GM18526 (cell line): ENCODE measurements around the gene HSFY2.
"Not testable (repeated sequence)": the region's sequence is repeated elsewhere in the genome, so short reads cannot be mapped to it uniquely, and the experiment has no call there.

Experiments used
- POLR2A ChIP-seq: IDR thresholded peaks from 3 replicates; pipeline ENCODE4 v1.6.1; 2011; ENCODE audit not compliant: insufficient read length; ENCODE audit errors: extremely low read depth

HSFY2 gene, protein sequence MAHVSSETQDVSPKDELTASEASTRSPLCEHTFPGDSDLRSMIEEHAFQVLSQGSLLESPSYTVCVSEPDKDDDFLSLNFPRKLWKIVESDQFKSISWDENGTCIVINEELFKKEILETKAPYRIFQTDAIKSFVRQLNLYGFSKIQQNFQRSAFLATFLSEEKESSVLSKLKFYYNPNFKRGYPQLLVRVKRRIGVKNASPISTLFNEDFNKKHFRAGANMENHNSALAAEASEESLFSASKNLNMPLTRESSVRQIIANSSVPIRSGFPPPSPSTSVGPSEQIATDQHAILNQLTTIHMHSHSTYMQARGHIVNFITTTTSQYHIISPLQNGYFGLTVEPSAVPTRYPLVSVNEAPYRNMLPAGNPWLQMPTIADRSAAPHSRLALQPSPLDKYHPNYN

GRCh38 chrY:18773635-18774034, at the start of gene HSFY2:
HSFY2 (minus strand) TSS chrY:18773735; CDS start chrY:18773618, 117 bp downstream.
- not testable (repeated sequence) for TF ChIP-seq POLR2A
